GM18499 (cell line): ENCODE results near the gene NECTIN1.

Experiments used
- ATAC-seq: cut with Tn5 transposase; IDR thresholded peaks from one replicate; pipeline ENCODE4 v1.9.1; 2021; ENCODE audit warnings: moderate number of reproducible peaks; ENCODE audit not compliant: insufficient read depth, unreplicated experiment

The NECTIN1 gene

DNA sequence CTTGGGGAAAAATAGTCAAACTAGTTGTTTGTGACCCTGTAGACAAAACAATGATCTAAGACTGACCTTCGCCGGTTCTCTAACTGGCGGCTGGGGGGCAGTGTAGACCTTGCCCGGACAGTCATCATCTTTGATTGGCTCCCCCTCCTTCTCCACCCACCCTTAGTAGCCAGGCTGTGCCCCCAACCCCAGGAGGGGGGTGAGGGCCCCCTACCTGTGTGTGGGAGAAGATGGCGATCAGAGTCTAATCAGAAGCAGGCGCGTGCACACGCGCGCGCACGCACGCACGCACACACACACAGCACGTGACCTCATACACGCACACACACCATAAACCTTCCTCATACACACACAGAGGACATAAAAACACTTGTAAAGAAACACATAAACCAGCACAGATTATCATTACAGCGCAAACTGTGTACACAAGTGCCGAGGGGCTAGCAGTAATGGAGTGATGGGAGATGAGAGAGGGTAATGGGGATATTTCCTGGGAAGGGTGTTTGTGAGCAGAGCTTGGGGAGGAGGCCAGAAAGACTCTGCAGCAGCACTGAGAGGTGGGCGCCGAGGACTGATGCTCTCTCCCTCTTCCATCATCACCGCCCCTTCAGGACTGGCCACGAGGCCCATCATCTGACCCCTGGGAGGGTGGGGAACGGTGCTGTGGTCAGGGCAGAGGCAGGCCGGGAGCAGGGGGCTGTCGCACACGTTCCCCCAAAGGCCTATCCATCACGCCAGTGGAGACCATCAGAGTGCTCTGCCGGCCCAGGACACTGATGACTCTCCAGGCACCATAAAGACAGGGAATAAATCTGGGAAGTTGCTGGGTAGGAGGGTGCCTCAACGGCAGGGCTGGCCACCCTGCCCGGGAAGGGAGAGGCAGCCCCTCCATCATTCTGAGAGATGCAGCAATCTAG lies 12.2 kb downstream of the NECTIN1 start:
- no peak for ATAC-seq

DNA sequence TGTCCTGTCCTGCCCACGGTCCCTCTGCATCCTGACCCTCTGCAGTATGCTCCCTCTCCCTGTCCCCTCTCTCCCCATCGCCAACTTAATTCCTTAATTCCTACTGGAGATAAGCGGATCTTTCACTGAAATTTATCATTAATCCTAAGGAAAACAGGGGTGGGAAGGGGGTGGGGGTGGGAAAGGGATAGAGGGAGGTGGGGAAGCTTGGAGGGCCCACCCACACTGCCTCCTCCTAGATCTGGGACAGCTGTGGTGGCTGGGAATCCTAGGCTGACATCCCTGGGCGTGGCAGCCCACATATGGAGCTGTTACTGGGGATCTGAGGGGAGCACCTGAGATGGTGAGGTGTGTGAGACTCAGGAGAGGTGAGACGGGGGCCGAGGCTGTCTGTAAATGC lies 14.4 kb downstream of the NECTIN1 start:
- no peak for ATAC-seq

DNA sequence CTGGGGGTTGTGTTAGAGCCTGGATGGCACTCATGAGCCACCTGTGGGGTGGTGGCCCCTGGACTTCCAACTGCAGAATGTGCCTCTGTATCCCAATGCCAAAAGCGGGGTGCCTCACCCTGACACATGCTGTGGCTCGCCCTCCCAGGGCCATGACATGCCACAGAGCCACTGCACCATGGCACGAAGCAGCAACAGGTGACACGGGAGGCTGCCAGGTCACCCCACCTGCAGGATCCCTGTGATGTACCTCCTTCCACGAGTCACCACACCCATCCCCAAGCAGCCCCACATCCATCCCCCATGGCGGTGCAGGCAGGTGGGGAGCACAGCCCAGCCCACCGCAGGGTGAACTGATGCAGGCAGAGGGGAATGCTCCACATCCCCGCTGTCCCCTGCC lies 14.8 kb downstream of the NECTIN1 start:
- ATAC-seq = no peak

DNA sequence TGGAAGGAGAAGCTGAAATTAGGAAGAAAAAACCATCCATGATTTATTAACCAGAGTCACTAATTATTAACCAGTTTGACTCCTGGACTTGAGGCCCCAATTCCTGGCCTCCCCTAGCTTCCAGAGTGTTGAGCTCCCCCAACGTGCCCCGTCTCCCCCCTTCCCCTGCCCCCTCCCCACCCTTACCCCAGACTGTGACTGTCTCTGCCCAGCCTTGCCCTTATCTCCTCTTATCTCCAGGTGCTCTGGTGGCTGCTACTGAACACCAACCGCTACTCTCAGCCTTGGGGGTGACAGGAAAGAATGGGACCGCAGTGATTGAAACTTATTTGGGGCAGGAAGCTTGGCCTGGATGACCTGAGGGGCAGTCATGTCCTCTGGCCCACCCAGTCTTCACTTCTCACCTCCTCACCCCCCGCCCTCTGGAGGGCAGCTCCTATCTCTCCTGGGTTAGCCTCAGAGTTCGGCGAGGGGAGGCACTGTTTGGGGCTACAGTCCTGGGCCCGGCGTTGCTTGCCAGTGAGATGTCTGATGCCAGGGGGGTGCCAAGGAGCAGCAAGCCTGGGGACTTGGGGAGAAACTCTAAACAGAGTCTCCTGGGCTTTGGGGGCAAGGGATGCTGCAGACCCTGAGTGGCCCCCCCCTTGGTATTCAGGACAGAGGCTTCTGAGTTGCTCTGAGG lies 15.5 kb downstream of the NECTIN1 start:
- no peak for ATAC-seq

DNA sequence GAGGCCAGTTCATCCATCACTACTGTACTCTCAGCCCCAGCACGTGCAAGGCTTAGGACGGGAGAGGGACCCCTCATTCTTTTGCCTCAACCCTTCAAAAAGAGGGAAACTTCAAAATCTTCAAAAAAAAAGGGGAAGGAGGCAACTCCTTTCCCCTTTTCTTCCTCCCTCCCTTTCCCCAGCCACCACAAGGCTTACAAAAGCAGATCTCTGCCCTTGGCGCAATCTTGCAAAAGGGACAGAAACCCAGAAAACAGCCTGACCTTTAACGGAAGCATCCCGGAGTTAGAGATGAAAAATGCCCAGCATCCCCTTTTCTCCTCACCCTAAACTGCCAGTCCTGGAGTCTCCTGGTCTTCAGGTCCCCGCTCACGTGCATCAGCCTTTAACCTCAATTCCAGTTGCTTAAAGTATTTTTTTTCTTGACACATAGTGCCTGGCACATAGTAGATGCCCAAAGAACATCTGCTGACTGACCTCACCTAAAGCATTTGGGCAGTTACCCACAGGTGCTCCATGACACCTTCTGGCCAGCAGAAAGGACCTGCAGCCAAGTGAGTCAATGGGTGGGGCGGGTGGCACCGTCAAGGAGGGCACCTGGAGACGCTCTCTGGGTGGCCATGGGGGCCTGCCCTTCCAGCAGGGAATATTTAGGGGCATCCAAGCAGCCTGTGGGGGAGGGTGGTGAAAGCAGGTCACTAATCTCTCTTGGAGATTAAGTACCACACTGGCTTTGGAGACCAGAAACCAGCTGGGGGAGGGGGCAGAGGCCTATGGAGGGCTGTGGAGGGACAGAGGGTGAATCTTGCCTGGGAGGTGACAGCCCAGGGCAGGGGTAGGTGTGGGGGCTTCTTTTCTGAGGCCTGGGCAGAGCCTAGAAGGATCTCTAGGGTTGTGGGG lies 16.3 kb downstream of the NECTIN1 start:
- no peak for ATAC-seq

DNA sequence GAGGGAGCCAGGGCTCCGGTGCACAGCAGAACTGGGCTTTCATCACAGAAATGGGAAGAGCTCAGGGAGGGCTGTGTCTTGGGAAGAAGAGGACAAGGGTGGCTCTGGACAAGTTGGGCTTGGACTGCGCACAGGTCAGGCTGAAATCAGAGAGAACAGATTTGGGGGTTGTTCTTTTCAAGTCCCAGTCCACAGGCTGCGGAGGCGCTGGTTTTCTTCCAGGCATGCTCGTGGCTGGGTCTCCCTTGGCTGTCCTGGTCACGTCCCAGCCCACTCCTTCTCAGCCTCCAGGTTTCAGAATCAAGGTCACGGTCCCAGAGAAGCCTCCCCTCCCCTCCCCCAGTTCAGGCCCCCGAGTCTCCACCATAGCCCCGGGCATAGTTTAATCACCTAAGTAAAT lies 17.0 kb downstream of the NECTIN1 start:
- ATAC-seq = no peak

DNA sequence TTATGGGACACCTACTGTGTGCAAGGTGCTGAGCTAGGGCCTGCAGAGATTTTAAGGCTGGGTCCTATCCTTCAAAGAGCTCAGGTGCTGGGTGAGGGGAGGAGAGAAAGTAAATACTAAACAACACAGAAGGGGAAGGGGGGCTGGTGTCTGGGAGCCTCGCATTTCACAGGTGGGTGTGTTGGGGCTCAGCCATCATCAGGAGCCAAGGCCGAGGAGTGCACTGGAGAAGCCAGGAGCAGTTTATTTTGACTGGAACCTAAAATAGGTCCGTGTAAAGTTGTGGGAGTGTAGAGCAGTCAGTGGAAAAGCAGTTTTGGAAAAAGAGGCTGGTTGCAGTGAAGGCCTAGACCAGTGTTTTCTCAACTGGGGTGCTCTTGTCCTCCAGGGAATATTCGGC lies 17.5 kb downstream of the NECTIN1 start:
- no peak for ATAC-seq

DNA sequence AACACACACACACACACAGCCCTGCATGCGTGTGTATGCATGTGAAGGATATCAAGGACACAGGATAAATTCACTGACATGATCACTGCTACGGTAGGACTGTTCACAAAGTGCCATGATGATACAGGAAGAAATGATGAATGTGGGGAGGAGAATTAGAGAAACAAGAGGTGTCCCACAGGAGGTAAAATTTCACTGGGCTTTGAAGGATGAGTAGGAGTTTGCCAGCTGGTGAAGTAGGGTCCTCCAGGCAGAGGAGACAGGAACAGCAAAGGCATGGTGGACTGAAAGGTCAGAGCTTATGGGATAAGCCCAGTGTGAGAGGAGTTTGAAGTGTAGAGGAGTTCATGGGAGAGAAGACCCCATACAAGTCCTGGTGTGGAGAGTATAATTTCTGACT lies 18.6 kb downstream of the NECTIN1 start:
- ATAC-seq = no peak

DNA sequence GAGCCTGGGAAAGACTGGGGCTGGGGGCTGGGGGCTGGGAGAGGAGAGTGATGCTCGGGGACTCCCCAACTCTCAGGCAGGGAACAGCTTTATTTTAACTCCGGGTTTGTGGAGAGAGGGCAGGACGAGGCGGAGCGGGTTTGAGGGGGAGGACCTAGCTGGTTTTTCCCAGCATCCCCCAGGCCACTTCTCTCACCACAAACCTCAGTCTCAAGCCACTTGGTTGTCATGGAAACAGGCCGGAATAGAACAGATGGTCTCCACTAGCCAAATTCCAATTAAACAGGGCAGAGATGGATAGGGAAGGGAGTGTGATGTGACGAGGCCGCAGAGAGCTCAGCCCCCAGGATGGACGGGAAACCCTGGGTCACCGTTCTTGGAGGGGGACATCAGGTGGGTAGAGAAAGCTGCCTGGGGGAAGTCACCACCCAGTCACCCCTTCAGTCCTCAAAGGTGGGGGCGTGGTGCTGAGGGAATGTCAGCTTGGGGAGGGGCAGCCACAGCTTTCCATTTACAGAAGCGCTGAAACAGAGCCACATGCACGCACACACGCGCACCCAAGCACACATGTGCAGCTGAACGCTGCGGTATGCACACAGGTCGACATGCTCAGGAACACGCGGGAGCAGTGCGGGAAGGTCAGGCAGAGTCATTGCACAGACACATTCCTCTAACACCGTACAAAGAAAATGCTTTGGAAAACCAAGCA lies 19.2 kb downstream of the NECTIN1 start:
- ATAC-seq = no peak

DNA sequence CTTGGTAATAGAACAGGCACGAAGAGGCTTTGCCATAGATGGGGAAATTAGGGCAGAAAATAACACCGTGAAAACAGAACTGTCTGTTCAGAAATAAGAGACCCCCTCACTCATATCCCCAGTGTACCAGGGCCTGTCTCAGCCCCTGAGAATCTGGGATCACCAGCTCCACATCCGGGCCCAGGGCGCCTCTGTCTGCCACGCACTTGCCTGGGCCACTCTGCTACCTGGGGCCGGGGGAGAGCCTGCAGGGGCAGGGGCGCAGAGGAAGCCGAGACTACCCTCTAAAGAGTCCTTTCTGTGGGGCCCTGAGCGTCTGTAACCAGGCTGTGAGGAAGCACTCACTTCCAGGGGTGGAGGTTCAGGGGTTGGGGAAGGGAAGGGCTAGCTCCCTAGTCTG lies 19.8 kb downstream of the NECTIN1 start:
- ATAC-seq = no peak

DNA sequence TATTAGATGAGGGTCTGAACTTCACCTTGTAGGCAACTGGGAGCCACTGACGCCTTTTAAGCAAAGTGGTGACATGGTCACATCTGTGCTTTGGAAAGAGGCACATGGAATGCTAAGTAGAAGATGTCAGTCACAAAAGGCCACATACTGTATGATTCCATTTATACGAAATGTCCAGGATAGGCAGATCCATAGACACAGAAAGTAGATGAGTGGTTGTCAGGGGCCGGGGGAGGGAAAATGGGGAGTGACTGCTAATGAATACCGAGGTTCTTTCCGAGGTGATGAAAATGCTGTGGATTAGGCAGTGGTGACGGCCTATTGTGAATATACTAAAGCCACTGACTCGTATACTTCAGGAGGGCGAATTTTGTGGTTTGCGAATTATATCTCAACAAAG lies 20.6 kb downstream of the NECTIN1 start:
- no peak for ATAC-seq

DNA sequence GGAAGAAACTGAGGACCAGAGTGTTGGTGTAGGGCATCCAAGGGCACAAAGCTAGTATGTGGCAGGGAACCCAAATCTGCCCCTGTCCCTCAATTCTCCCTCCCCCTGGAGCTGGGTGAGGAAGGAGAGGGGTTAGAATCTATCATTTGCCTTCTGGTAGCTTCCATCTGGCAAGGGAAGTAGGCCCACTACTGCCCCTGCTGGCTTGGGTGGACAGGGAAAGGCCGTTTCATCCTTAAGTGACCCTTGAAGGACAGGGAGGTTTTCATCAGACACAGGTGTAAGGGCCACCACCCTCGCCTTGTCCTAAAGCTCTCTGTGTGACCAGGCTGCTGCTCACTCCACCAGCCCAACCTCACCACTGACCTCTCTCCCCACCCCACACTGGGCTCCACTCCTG lies 22.1 kb downstream of the NECTIN1 start:
- ATAC-seq = no peak

DNA sequence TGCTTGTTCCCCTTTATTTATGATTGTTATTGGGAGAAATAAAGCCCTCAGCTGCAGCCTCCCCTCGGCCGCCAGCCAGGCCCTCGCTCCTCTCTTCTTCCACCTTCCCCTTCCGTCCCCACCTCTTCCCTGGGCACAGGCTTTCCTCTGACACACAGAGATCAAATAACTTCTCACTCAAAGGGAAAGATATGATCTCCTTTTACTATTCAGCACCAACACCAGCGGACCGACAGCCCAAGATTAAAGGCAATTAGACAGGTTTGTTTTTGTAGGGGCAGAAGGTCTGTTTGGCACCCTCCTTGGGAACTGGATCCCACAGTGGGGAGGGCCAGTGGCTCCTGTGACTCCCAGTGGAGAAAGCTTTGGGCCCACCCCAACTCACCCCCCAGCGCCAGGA lies 23.0 kb downstream of the NECTIN1 start:
- no peak for ATAC-seq

DNA sequence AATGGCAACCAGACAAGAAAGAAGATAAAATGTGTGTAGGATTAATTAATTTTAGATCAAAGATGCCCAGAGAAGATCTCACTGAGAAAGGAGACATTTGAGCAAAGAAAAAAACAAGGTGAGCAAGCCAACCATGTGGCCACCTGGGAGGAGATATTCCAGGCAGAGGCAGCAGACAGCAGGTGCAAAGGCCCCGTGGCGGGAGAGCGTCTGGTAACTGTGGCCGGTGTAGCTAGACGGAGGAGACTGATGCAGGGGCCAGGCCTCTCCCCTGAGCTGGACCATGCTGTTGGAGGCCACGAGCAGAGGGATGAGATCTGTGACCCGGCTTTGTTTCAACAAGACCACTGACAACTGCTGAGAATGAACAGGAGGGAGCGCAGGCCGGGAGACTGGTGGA lies 23.6 kb downstream of the NECTIN1 start:
- ATAC-seq = no peak

DNA sequence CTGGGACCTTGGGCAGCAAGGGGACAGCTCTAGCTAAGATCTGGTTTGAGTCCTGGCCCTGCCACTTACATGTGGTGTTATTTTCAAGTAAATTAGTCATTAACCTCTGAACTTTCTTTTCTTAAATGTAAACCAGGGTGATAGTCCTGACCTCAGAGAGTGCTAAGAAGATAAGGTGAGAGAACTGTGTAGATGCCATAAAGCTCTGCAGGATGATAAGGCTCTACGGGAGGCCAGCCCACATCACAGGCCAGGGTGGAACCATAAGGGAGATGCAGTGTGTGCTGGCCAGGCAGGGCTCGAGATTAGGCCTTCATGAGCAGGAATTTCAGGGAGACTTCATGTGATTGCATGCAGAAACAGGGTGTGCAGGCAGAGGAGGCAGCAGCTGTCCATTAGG lies 24.2 kb downstream of the NECTIN1 start:
- no peak for ATAC-seq

DNA sequence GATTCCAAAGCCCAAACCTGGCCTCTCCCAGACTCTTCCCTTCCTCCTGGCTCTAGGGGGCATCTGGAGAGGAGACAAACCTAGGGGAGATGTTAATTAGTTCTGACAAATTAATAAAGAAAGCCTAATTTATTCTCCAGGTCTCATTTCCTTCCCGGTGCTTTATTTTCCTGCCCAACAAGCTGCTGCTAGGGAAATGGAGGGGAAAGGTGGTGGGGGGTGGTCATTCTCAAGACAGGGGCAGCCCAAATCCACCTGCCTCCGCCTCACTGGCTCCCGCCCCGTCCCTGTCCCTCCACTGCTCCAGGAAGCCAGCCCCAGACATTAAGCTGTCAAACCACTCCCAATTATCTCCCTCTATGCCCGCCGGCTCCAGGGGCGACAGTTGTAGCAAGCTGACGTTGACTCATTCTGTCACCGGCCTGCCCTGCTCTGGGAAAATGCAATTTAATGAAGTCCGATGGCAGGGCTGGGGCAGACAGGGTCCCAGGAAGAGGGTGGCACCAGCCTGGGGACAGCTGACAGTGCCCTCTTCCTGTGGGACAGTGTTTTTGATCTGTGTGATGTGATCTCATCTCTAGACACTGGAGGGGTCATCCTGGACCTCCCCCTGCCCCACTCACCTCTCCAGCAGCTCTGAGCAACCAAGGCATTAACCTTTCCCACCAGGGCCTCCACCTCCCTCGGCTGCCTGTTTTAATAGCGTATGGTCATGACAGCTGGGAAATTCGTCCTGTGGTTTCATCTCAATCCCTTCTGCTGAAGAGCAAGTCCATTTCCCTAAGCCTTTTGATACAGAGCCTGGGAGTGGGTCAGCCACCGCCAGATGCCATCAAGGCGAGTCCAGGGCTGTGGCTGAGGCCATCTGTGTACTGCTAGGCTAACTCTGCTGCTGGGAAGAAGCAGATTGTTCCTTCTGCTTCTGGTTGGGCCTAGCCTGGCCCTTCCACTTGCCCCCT lies 27.1 kb downstream of the NECTIN1 start:
- no peak for ATAC-seq

DNA sequence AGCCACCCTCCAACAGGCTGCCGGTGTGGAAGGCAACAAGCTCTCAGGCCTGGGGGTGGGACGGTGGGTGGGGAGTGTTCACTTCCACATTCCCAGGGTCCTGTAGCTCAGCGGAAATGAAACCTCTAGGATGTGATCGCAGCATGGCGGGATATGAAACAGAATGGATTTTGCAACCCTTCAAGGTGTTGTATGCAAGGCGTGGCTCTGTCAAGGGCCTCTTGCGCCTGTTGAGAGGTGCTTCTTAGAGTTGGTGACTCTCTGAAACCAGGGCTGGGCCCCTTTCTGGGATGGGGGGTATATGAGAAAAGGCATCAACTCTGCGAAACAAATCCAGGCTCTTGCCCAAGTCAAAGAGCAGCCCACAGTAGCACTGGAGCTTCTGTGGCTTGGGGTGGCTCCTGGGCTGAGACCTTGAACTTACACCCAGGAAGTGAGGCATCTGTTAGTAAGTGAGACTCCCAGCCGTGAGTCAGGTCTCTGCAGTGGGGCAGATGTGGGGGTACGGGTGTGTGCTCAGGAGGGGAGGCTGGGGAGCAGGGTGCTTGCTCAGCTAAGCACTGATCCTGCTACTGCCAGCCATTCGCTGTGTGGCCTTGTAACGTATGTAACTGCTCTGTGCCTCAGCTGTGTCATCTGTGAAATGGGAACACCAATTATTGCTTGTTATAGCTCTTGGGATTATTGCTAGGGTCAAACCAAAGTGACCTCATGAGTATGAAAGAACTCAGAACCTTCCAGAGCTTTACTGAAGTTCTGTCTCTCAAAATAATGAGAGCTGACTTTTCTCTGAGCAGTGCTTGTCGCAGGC lies 28.3 kb downstream of the NECTIN1 start:
- ATAC-seq = no peak

DNA sequence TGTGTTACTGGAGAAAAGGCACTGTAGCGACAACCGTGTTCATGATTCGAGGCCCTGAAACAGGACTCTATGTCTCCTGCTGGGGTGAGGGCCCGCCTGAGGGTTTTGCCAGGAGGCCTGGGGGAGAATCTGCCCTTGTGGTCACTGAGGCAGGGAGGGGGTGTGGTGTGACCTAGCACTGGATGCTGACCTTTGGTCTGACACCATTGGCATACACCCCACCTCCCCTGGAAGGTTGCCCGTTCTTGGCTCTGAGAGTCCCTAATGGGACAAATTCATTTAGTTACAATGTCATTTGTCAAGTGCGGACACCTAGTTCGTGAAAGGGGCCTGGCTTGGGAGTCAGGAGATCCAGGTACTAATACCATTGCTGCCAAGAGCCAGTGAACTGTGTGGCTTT lies 29.0 kb downstream of the NECTIN1 start:
- ATAC-seq = no peak
